H1 (cell line): Measurements from ENCODE around the gene KCNK4. TPM values are rescaled to one million over a fixed set of nuclear protein-coding genes. Genes with fewer than 3 reads are reported as not detected.

Experiments
- ATF2 ChIP-seq: IDR thresholded peaks from 2 replicates; pipeline ENCODE4 v1.6.1; 2012; ENCODE audit warnings: low read length, inconsistent platforms
- GABPA ChIP-seq: IDR thresholded peaks from 2 replicates; pipeline ENCODE4 v1.6.1; 2011; ENCODE audit warnings: mild to moderate bottlenecking, low read length, moderate library complexity, borderline replicate concordance; ENCODE audit not compliant: insufficient read depth
- RFX5 ChIP-seq: IDR thresholded peaks from 2 replicates; pipeline ENCODE4 v1.6.1; 2011; ENCODE audit warnings: low read depth, low read length, improper control_type of control experiment, borderline replicate concordance
- SIX5 ChIP-seq: IDR thresholded peaks from 2 replicates; pipeline ENCODE4 v1.6.1; 2011; ENCODE audit warnings: mild to moderate bottlenecking, low read depth, low read length
- TEAD4 ChIP-seq: IDR thresholded peaks from 2 replicates; pipeline ENCODE4 v1.6.1; 2012; ENCODE audit warnings: low read depth, low read length, inconsistent platforms, mixed read lengths
- polyA plus RNA-seq, 7 experiments: library from polyadenylated mRNA; depleted of rRNA in 3 of 7; stranded (reverse) in 5 of 7; unstranded in 2 of 7; fragments of >200 nt in 5 of 7; fragments of 200-250 nt in 2 of 7; gene quantifications; 1 replicate in 5 of 7; 2 replicates in 1 of 7; 4 replicates in 1 of 7; pipeline versions ENCODE4 v1.2.1 to v1.2.3, GENCODE V29; 2011 to 2013; ENCODE audit warnings: missing spikeins in 2 of 7, mixed read lengths in 2 of 7
- total RNA-seq: library from RNA; stranded (reverse); fragmentation: NEBNext Ultra II Directional; extraction: Animal tissue kit (Norgen Biotek cat#: 25700); gene quantifications from 2 replicates; pipeline ENCODE4 v1.2.1, GENCODE V29; 2021
- TF ChIP-seq, protein P1 (sequence below), 3 experiments: IDR thresholded peaks; 1 replicate in 2 of 3; 2 replicates in 1 of 3; pipeline versions ENCODE4 v1.5.1 to v1.6.1; 2011; ENCODE audit warnings: low read length in 3 of 3, mild to moderate bottlenecking in 3 of 3, inconsistent platforms in 2 of 3, low read depth in 1 of 3, moderate library complexity in 1 of 3; ENCODE audit not compliant: insufficient read depth in 1 of 3; ENCODE audit errors: control extremely low read depth in 1 of 3

KCNK4 gene
- total and polyA plus RNA-seq, 2 of the 8 experiments (the other 6 are each of a cell fraction or from before 2014, with no cell fraction given) = 0.19 TPM; not detected in 1

DNA sequence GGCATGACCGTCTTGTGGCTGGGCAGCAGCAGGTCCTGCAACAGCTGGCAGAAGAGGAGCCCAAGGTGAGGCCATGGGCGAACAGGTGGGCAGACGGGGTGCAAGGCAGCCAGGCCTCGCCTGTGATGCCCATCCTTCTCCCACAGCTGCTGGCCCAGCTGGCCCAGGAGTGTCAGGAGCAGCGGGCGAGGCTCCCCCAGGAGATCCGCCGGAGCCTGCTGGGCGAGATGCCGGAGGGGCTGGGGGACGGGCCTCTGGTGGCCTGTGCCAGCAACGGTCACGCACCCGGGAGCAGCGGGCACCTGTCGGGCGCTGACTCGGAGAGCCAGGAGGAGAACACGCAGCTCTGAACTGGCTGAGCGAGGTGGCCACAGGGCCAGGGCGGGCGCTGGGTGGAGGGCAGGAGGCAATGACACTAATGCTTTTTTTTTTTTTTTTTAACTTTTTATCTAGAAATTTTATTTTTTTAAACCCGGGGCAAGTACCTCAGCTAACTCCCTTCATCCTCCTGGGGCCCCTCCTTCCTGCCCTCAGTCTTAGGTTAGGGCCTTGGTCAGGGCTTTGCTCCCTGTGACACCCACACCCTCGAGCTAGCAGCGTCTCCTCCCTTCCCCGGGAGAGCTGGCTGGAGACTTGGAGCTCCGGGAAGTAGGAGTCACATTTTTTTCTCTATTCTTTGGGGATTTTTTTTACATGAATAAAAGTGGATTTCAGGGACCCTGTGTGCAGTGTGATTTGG, 23.7 kb upstream of the KCNK4 start (continued):
- TF ChIP-seq SIX5 (no peak), TEAD4 (no peak), ATF2 (no peak), GABPA (no peak), RFX5 (no peak)
- TF ChIP-seq, protein P1, sequence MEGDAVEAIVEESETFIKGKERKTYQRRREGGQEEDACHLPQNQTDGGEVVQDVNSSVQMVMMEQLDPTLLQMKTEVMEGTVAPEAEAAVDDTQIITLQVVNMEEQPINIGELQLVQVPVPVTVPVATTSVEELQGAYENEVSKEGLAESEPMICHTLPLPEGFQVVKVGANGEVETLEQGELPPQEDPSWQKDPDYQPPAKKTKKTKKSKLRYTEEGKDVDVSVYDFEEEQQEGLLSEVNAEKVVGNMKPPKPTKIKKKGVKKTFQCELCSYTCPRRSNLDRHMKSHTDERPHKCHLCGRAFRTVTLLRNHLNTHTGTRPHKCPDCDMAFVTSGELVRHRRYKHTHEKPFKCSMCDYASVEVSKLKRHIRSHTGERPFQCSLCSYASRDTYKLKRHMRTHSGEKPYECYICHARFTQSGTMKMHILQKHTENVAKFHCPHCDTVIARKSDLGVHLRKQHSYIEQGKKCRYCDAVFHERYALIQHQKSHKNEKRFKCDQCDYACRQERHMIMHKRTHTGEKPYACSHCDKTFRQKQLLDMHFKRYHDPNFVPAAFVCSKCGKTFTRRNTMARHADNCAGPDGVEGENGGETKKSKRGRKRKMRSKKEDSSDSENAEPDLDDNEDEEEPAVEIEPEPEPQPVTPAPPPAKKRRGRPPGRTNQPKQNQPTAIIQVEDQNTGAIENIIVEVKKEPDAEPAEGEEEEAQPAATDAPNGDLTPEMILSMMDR (IDR thresholded peaks at IDR 0.05; ENCODE audit: control extremely low read depth in 1 of 3, insufficient read depth in 1 of 3, low read depth in 1 of 3, low read length in 3 of 3) = no peak
